GM12878 (cell line): ENCODE measurements around the gene TTC23. TPM values are rescaled to one million over a fixed set of nuclear protein-coding genes. Genes with fewer than 3 reads are reported as not detected.

Experiments
- ATAC-seq: fragments of 200-7000 bp; cut with Tn5 transposase; 3 replicates; pipeline ENCODE4 v1.9.1; 2020; ENCODE audit warnings: mild to moderate bottlenecking, moderate library complexity
- BruUV-seq: library from RNA; stranded (reverse); fragments of 400-500 nt; replicated peaks from 2 replicates; lab custom pipeline; 2021; lab: Mats Ljungman, UMichigan
- CTCF ChIA-PET: fragments of 300-600 bp; sonication (Branson Sonifier 250); formaldehyde crosslinking; extraction: SDS; loops from one replicate; lab custom pipeline; 2021; ENCODE audit warnings: inconsistent platforms; lab: Yijun Ruan, JAX
- POLR2A ChIA-PET: fragments of 350-600 bp; formaldehyde crosslinking; extraction: SDS; loops from one replicate; lab custom pipeline; 2021; ENCODE audit warnings: inconsistent platforms; lab: Charles Lee
- RAD21 ChIA-PET: fragments of 300-600 bp; sonication (Branson Sonifier 250); formaldehyde crosslinking; loops from one replicate; lab custom pipeline; 2023; ENCODE audit warnings: antibody characterized with exemption; ENCODE audit not compliant: unreplicated experiment; lab: Charles Lee
- SMC1A ChIA-PET: fragments of 300-600 bp; sonication (Branson Sonifier 250); formaldehyde crosslinking; loops from one replicate; lab custom pipeline; 2023; ENCODE audit not compliant: unreplicated experiment, uncharacterized antibody; lab: Charles Lee
- DNase-seq: peaks from one replicate; pipeline ENCODE4 v3.0.0-alpha.2; 2011; ENCODE audit warnings: low read depth, low spot score
- FAIRE-seq: peaks from 3 replicates; lab custom pipeline; 2011; peaks lifted over from hg19 to GRCh38; lab: Jason Lieb, UNC
- H2AFZ ChIP-seq: 2 replicates; pipeline ENCODE4 v1.6.0; 2011; ENCODE audit warnings: low read depth, low read length, control low read depth; ENCODE audit not compliant: control insufficient read depth
- H3K27ac ChIP-seq: 2 replicates; pipeline ENCODE4 v1.5.1; 2011; ENCODE audit warnings: control low read depth; ENCODE audit not compliant: control insufficient read depth, insufficient read depth
- H3K27me3 ChIP-seq, 2 experiments: replicated peaks in 1 of 2; 2 replicates each; pipeline versions ENCODE4 v1.6.0 to v1.6.1; 2011; ENCODE audit warnings: low read length in 1 of 2; ENCODE audit not compliant: control insufficient read depth in 2 of 2, insufficient read depth in 2 of 2
- H3K36me3 ChIP-seq, 2 experiments: 2 replicates each; pipeline ENCODE4 v1.5.1; 2011; ENCODE audit warnings: low read length in 1 of 2; ENCODE audit not compliant: control insufficient read depth in 2 of 2, insufficient read depth in 2 of 2
- H3K4me1 ChIP-seq: 2 replicates; pipeline ENCODE4 v1.6.1; 2011; ENCODE audit warnings: mild to moderate bottlenecking, low read length, moderate library complexity, mixed read lengths; ENCODE audit not compliant: control insufficient read depth, insufficient read depth
- H3K4me2 ChIP-seq: 2 replicates; pipeline ENCODE4 v1.6.0; 2011; ENCODE audit warnings: control low read depth; ENCODE audit not compliant: control insufficient read depth, insufficient read depth
- H3K4me3 ChIP-seq: fragments of 200-600 bp; sonication (generic); 2 replicates; pipeline ENCODE4 v1.5.1; 2016
- H3K79me2 ChIP-seq: 2 replicates; pipeline ENCODE4 v1.6.0; 2011; ENCODE audit warnings: low read length; ENCODE audit not compliant: control insufficient read depth, insufficient read depth
- H3K9ac ChIP-seq: 2 replicates; pipeline ENCODE4 v1.8.0; 2011; ENCODE audit warnings: low read length, control low read depth, mixed read lengths; ENCODE audit not compliant: control insufficient read depth, insufficient read depth
- H3K9me3 ChIP-seq: replicated peaks from 3 replicates; pipeline ENCODE4 v1.5.1; 2011; ENCODE audit warnings: mild to moderate bottlenecking, low read length; ENCODE audit not compliant: control insufficient read depth, insufficient read depth
- H4K20me1 ChIP-seq: 2 replicates; pipeline ENCODE4 v1.6.0; 2011; ENCODE audit not compliant: control insufficient read depth, insufficient read depth
- ATF7 ChIP-seq: fragments of 450-650 bp; IDR thresholded peaks from 2 replicates; pipeline ENCODE4 v1.6.1; 2016; ENCODE audit warnings: low read depth, mild to moderate bottlenecking
- E4F1 ChIP-seq: fragments of 450-650 bp; IDR thresholded peaks from 2 replicates; pipeline ENCODE4 v1.6.1; 2018; ENCODE audit warnings: borderline replicate concordance, mild to moderate bottlenecking; ENCODE audit not compliant: partially characterized antibody
- EZH2 ChIP-seq: IDR thresholded peaks from 2 replicates; pipeline ENCODE4 v1.6.1; 2012; ENCODE audit warnings: low read depth, mild to moderate bottlenecking, control low read depth, inconsistent platforms, low read length, borderline replicate concordance; ENCODE audit not compliant: control insufficient read depth
- JUNB ChIP-seq: IDR thresholded peaks from 2 replicates; pipeline ENCODE4 v1.6.1; 2016; ENCODE audit warnings: antibody characterized with exemption, mild to moderate bottlenecking
- MYC ChIP-seq: IDR thresholded peaks from 2 replicates; pipeline ENCODE4 v1.6.1; 2011; ENCODE audit warnings: mild to moderate bottlenecking, low read length, moderate library complexity, inconsistent platforms; ENCODE audit not compliant: insufficient read depth, insufficient replicate concordance, insufficient read length, severe bottlenecking
- NFIC ChIP-seq: IDR thresholded peaks from 2 replicates; pipeline ENCODE4 v1.6.1; 2012; ENCODE audit warnings: low read depth, mild to moderate bottlenecking, inconsistent platforms, low read length, moderate library complexity
- NKRF ChIP-seq: fragments of 450-650 bp; conservative IDR thresholded peaks from 2 replicates; pipeline ENCODE4 v1.6.1; 2017; ENCODE audit warnings: mild to moderate bottlenecking, moderate library complexity
- NRF1 ChIP-seq: conservative IDR thresholded peaks from 2 replicates; pipeline ENCODE4 v1.6.1; 2011; ENCODE audit warnings: mild to moderate bottlenecking, low read depth, low read length, improper control_type of control experiment
- PAX8 ChIP-seq: fragments of 450-650 bp; IDR thresholded peaks from 2 replicates; pipeline ENCODE4 v1.6.1; 2017; ENCODE audit warnings: mild to moderate bottlenecking, moderate library complexity
- RAD21 ChIP-seq: IDR thresholded peaks from 2 replicates; pipeline ENCODE4 v1.6.1; 2011; ENCODE audit warnings: mild to moderate bottlenecking, low read depth, low read length, moderate library complexity; ENCODE audit not compliant: insufficient read depth
- WGBS: methylation state at CpG from one replicate; pipeline ENCODE4 v1.1.6; 2016; ENCODE audit warnings: low lambda C conversion rate; ENCODE audit not compliant: insufficient replicate concordance, insufficient coverage; ENCODE audit errors: missing lambda C conversion rate; 5-methylcytosine and 5-hydroxymethylcytosine counted together
- in situ Hi-C: fragments of 300-500 bp; cut with MboI; formaldehyde crosslinking; loops from 9 replicates; pipeline ENCODE4 v1.14.3; 2018; ENCODE audit warnings: mixed read lengths
- intact Hi-C: fragments of 100-400 bp; cut with micrococcal nuclease; formaldehyde crosslinking; loops from one replicate; pipeline ENCODE4 v1.14.2; 2022; ENCODE audit not compliant: unreplicated experiment
- polyA plus RNA-seq, 11 experiments: library from polyadenylated mRNA; depleted of rRNA in 4 of 11; unstranded in 6 of 11; stranded (reverse) in 5 of 11; fragments of >200 nt; fragmentation: Nextera tagmentation in 4 of 11; fragmentation: Illumina TruSeq in 1 of 11; extraction: Ambion mirVana in 4 of 11; extraction: Trizol in 1 of 11; gene quantifications; 1 replicate in 1 of 11; 2 replicates in 10 of 11; pipeline versions ENCODE4 v1.2.1 to v1.2.3, GENCODE V29; 2011 to 2016; ENCODE audit warnings: inconsistent platforms in 2 of 11, missing spikeins in 2 of 11, low read depth in 1 of 11
- total RNA-seq, 4 experiments: library from RNA; depleted of rRNA in 3 of 4; stranded (reverse); fragments of >200 nt in 3 of 4; fragmentation: Illumina TruSeq in 1 of 4; extraction: Trizol in 1 of 4; gene quantifications; 2 replicates each; pipeline versions ENCODE4 v1.2.1 to v1.2.3, GENCODE V29; 2013 to 2021

Gene TTC23
- total and polyA plus RNA-seq, 10 of the 15 experiments (the other 5 are each of a cell fraction or from before 2014, with no cell fraction given): 1.2 to 9.0 (median 6.5) TPM

- TF ChIP-seq NKRF (no peak), ATF7 (no peak), JUNB (no peak), MYC (no peak), NRF1 (no peak), EZH2 (no peak), NFIC (no peak)
- TF ChIP-seq, all 136 proteins: peak for 0
These were observed 118.5 kb downstream of the TTC23 start (continued) for GRCh38 chr15:99130765-99131440.

DNA sequence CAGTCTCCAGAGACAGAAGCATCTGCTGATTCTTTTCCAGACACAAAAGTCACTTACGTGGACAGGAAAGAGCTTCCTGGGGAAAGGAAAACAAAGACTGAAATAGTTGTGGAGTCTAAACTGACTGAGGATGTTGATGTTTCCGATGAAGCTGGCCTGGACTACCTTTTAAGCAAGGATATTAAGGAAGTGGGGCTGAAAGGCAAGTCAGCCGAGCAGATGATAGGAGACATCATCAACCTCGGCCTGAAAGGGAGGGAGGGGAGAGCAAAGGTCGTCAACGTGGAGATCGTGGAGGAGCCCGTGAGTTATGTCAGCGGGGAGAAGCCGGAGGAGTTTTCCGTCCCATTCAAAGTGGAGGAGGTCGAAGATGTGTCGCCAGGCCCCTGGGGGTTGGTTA, 119.1 kb downstream of the TTC23 start:
- in situ Hi-C loops: no loop called here
- TF ChIP-seq PAX8 (no peak), RAD21 (no peak), E4F1 (no peak)
- ChIA-PET POLR2A (no interaction called here), SMC1A (no interaction called here), RAD21 (no interaction called here), CTCF (no interaction called here)
- no peak overlapping the region for H3K4me3 ChIP-seq
- H2AFZ ChIP-seq: no peak overlapping the region
- WGBS: 68% methylated on average over 12 of the region's 13 CpGs
- FAIRE-seq: no peak
- no TSS peak for BruUV-seq
- intact Hi-C loops: no loop called here
- no peaks in the 10 kb centered on the region for H4K20me1 ChIP-seq
- DNase-seq: no peak
- H3K4me2 ChIP-seq: no peak overlapping the region
- H3K9me3 ChIP-seq: no peaks in the 10 kb centered on the region
- no peak overlapping the region for H3K27ac ChIP-seq
- H3K36me3 ChIP-seq: no peaks in the 10 kb centered on the region
- H3K4me1 ChIP-seq: 0 out of 2 replicates have a peak, but pooled peaks cover 3% of the 10 kb centered on the region
- no peak overlapping the region for H3K9ac ChIP-seq
- H3K27me3 ChIP-seq: peaks cover 0 to 4% of the 10 kb centered on the region in 2 experiments; a peak in 3 of 4 replicates
- ATAC-seq: no peak
- no peaks in the 10 kb centered on the region for H3K79me2 ChIP-seq
